T-helper 1 cell treated with Interleukin-12 subunit alpha and Interleukin-12 subunit beta and Interleukin-4 antibody, amounts not matched to agents 30 ng/mL and 1 ng/mL, for 36 hours (primary cell): ENCODE data around the gene MSRB1. TPM values are rescaled to one million over a fixed set of nuclear protein-coding genes. Genes with fewer than 3 reads are reported as not detected.

Source experiments
- intact Hi-C: fragments of 100-400 bp; cut with micrococcal nuclease; formaldehyde crosslinking; loops from one replicate; pipeline ENCODE4 v1.15.1; 2024
- total RNA-seq: library from RNA; stranded (reverse); gene quantifications from 2 replicates; pipeline ENCODE4 v1.2.3, GENCODE V29; 2022

The MSRB1 gene
- total RNA-seq, 1 donor from 2014 or later, result 24.4 TPM

DNA sequence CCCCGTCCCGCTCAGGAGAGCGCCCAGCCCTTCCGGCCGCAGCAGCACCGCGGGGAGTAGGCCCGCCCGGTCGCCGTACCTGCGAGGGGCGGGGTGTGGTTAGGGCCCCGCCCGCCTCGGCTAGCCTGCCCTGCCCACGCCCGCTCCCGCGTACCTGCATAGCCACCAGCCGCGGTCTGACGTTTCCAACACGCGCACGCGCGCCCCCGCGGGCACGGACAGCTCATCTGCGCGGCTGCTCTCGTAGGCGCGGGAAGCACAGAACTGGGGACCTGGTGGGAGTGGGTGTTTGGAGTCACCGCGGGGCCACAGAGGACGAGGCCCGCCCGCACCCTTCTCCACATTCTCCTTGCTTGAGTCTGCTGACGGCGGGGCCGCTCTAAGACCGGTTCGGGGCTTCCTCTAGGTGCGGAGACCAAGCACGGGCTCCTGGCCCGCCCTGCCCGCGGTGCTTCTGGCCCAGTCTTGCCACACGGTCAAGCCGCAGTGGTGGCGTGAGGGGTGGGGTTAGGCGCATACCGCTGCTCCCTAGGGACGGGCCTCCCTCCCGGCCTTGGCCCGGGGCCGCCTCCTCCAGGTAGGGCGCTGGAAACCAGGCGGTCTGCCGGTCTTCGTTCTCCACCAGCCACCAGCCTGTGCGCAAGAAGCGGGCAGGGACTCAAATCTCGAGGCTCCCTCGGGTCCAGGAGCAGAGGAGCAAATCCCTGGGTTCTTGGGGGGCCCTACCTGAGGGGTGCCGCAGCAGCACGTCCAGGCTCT, 36.5 kb upstream of the MSRB1 start:
- intact Hi-C loops, result no loop called here

DNA sequence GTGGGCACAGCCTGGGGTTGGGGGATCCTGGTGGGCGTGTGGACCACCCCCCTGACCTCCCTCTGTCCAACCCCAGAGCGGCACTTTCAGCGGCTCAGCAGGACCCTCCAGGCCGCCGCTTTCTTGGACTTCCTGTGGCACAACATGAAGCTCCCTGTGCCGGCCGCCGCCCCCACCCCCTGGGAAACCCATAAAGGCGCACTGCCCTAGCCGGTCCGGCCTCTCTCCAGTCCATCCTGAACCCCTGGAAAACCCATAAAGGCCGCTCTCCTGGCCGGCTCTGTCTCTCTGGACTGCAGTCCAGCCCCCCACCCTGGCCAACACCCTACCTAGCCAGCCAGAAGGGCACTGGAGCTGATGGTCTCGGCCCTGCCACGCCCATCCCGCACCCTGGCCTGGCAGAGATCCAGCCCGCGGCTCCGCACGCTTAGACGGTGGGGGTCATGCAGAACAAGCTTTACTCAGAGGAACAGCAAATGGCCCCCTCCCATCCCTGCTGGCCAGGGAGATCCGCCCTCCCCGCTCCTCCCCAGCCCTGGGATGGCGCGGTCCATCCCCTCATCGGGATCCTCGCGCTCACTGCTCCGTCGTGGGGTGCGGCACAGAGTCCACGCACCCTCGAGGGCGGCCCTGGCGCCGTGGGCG, 35.6 kb upstream of the MSRB1 start:
- intact Hi-C loops, result no loop called here

DNA sequence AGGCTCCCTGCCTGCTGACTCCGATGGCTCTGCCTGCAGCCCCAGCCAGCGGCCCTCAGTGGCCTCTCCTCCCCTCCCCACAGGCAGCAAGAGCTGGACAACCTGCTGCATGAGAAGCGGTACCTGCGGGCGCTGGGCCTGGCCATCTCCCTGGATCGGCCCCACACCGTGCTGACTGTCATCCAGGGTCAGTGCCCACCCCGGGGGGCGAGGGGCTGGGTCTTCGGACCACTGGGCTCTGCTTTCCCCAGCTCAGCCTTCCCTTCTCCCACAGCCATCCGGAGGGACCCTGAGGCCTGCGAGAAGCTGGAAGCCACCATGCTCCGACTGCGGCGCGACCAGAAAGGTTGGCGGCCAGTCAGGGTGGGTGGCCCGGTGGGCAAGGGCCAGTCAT, 34.9 kb upstream of the MSRB1 start:
- intact Hi-C loops, result no loop called here

DNA sequence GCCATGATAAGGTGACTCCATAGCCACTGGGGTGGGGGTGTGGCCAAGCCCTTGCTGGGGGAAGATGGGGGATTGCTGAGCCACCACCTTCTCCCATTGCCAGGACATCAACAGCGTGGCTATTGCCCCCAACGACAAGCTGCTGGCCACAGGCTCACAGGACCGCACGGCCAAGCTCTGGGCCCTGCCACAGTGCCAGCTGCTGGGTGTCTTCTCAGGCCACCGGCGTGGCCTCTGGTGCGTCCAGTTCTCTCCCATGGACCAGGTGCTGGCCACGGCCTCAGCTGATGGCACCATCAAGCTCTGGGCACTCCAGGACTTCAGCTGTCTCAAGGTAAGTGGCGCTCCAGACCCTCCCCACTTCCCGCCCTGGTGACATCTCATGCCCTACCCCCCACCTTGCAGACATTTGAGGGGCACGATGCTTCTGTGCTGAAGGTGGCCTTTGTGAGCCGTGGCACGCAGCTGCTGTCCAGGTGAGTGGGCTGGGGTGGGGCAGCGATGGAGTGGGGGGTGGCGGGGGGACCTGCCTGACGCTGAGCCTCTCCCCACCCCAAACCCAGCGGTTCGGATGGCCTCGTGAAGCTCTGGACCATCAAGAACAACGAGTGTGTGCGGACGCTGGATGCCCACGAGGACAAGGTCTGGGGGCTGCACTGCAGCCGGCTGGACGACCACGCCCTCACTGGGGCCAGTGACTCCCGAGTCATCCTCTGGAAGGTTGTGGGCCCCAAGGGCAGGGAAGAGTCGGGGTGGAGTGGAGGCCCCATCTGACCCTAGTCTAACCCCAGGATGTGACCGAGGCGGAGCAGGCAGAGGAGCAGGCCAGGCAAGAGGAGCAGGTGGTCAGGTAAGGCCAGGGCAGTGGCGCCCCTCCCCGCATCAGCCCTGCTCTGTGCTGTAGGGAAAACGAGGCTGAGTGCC, 34.2 kb upstream of the MSRB1 start:
- intact Hi-C loops, result no loop called here

DNA sequence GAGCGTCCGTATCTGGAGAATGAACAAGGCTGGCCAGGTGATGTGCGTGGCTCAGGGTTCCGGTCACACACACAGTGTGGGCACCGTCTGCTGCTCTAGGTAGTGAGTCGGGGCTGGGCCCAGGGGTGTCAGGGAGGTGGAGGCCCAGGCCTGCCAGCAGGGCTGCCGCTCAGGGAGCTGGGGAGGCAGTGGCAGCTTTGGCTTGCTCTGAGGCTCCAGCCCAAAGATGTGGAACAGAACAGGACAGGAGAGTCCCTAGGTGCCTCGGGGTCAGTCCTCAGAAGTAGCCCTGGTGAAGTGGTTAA, 33.2 kb upstream of the MSRB1 start:
- intact Hi-C loops, result no loop called here

DNA sequence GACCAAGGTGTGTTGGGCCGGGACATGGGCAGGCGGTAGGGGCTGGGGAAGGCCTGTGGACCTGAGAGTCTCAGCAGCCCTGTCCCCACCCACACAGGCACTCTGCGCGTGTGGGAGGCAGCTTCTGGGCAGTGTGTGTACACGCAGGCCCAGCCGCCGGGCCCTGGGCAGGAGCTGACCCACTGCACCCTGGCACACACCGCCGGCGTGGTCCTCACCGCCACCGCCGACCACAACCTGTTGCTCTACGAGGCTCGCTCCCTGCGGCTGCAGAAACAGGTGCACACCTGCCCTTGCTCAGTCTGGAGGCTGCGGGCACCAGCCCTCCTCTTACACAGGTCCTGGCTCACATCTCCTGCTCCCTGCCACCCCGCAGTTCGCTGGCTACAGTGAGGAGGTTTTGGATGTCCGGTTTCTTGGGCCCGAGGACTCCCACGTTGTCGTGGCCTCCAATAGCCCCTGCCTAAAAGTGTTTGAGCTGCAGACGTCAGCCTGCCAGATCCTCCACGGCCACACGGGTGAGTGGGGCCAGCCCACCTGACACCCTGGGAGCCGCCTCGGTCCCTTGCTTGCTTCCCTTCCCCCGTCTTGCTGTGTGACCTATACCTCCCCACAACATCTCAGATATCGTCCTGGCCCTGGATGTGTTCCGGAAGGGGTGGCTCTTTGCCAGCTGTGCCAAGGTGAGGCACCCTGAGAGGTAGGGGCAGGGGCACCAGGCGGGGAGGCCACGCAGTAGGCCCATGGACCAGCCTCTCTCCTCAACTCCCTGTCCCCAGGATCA, 32.6 kb upstream of the MSRB1 start:
- intact Hi-C loops, result no loop called here

DNA sequence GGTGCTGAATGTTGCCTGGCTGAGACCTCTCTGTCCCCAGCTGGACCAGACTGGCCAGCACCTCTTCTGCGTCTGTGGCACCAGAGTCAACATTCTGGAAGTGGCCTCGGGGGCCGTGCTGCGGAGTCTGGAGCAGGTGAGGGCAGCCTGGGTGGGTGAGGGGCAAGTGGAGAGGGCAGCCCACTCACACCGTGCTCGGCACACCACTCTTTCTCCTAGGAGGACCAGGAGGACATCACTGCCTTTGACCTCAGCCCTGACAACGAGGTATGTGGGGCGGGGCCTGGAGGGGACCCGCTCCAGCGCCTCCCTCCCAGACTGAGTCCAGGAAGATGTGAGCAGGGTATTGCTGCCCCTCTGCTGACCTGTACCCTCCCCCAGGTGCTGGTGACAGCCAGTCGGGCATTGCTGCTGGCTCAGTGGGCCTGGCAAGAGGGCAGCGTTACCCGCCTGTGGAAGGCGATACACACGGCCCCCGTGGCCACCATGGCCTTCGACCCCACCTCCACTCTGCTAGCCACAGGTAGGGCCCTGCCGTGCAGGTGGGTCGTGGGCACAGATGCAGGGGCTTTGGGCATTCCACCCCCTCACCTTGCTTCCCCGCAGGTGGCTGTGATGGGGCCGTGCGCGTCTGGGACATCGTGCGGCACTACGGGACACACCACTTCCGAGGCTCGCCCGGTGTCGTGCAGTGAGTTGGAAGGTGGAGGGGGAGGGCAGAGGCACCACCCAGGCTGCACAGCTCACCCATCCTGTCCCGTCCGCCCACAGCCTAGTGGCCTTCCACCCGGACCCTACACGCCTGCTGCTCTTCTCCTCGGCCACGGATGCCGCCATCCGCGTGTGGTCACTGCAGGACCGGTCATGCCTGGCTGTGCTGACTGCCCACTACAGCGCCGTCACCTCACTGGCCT, 31.4 kb upstream of the MSRB1 start:
- intact Hi-C loops, result no loop called here

DNA sequence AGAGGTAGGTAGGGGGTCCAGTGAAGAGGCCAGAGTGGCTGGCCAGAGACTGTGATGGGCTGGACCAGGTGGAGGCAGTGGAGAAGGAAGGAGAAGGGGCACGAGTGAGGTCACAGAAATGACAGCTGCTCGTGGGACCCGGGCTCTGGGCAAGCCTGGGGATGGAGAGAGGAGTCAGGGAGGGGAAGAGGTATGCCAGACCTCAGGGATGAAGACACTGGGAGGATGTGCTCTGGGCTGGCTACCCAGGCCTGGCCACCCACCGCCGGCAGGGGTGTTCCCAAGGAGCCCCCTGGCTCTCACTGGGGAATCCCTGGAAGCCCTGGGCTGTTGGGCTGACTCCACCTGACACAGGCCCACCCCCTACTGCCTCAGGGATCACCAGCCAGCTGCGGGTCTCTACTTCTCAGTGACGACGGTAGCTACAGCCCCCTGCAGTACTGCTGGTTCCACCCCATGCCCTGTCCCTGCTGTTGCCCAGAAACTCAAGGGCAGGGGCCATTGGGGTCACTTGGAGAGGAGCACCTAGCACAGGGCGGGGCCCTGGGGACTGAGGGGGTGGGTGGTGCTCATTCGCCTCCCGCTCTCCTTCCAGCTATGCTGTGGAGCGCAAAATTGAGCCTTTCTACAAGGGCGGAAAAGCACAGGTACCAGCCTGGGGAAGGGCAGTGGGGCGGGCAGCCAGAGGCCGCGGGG, 30.6 kb upstream of the MSRB1 start:
- intact Hi-C loops, result loop anchor here (2.0 kb wide), 1 partner anchor 15 kb away; the partner anchor contains the start of gene NDUFB10

DNA sequence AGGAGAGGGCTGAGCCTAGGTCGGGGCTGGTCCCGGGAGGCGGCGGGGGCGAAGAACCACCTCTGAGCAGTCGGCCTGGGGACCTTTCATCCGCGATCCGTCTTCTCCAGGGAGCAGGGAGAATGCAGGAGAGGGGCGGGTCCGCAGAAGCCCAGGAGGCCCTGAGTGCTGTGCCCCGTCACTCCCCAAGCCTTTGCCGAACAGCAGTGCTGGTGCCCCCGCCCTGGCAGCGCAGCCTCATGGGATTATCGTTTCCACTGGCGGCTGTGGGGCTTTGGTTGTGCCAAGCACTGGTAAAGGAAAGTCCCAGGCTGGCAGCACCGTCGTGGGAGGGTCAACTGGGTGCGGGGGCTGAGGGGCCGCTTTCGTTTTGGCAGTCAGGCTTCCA, 29.5 kb upstream of the MSRB1 start:
- intact Hi-C loops, result loop anchor here (1.0 to 2.0 kb wide), 4 partner anchors 8 to 266 kb away; partner anchors contain the start of genes GFER, MAPK8IP3, NDUFB10 and RPS2

DNA sequence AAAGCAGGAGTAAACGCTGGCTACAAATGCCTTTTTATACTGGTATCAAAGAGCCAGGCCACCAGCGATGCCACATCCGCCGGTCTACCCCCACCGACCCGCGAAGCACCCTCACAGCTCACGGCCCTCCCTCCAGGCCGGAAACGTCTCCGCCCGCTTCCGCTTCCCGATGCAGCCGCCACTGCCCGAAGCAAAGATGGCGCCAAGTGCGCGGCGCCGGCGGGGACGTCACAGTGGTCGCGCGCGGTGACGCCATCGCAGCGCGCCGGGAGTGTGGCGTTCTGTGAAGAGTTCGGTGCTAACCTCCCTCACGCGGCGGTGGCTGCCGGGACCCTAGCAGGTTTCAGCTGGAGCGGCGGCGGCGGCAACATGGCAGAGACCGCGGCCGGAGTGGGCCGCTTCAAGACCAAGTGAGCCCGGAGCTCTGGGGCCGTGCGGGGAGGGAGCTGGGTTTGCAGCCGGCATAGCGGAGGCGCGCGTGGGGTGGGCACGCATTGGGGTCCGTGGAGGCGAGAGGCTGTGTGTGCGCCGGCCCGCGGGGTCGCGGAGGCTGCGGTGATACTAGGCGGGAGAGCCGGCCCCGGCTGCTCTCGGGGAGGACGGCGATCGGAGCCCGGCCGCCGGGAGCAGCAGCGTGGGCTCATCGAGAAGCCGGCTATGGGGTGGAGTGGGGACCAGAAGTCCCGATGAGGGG, 28.9 kb upstream of the MSRB1 start, which contains the start of gene TBL3:
Gene TBL3 (plus strand): TSS at position 258 of the 694 bp plus-strand sequence. CDS start 112 bp downstream, at position 370.
- intact Hi-C loops, result loop anchor here (1.0 to 2.0 kb wide), 6 partner anchors 8 to 551 kb away; partner anchors contain the start of genes GFER, MAPK8IP3, MSRB1 and NDUFB10

DNA sequence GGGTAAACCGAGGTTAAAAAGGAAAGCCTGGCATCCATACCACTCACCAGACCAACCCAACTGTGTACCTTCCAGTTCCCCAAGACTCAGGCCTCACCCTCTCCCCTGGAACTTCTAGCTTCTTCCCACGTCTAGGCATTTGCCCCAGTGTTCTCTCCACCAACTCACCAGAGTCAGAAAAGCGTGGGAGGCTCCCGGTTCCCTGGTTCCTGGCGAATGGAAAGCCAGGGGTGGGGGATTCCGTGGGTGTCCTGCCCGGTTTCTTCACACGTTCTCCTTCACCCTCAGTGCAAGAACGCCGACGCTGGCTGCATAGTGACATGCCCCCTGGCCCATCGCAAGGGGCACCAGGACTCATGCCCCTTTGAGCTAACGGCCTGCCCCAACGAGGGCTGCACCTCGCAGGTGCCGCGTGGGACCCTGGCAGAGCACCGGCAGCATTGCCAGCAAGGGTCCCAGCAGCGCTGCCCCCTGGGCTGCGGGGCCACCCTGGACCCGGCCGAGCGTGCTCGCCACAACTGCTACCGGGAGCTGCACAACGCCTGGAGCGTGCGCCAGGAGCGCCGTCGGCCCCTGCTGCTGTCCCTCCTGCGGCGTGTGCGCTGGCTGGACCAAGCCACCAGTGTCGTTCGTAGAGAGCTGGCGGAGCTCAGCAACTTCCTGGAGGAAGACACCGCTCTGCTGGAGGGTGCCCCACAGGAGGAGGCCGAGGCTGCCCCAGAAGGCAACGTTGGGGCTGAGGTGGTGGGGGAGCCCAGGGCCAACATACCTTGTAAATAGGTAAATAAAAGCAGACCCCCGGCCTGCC, 25.4 kb upstream of the MSRB1 start:
- intact Hi-C loops, result loop anchor here (10.0 kb wide), 1 partner anchor 354 kb away; the partner anchor contains the start of genes CRAMP1 and IFT140

DNA sequence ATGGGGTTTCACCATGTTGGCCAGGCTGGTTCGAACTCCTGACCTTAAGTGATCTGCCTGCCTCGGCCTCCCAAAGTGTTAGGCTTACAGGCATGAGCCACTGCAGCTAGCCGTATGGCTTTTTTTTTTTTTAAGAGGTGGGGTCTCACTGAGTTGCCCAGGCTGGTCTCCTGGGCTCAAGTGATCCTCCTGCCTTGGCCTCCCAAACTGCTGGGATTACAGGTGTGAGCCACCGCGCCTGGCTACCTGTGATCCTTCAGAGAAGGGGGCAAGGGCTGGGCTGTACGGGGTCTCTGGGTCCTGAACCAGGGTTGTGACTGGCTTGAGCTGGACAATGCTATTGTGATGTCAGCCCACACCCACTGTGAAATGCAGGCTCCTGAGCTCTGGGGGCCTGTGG, 23.5 kb upstream of the MSRB1 start, which contains the start of gene RNF151:
Gene RNF151 (plus strand): TSS at position 397 of the 400 bp plus-strand sequence. CDS start 26 bp downstream, outside the sequence.
- intact Hi-C loops, result loop anchor here (10.0 kb wide), 1 partner anchor 352 kb away; the partner anchor contains the start of genes CRAMP1 and IFT140

DNA sequence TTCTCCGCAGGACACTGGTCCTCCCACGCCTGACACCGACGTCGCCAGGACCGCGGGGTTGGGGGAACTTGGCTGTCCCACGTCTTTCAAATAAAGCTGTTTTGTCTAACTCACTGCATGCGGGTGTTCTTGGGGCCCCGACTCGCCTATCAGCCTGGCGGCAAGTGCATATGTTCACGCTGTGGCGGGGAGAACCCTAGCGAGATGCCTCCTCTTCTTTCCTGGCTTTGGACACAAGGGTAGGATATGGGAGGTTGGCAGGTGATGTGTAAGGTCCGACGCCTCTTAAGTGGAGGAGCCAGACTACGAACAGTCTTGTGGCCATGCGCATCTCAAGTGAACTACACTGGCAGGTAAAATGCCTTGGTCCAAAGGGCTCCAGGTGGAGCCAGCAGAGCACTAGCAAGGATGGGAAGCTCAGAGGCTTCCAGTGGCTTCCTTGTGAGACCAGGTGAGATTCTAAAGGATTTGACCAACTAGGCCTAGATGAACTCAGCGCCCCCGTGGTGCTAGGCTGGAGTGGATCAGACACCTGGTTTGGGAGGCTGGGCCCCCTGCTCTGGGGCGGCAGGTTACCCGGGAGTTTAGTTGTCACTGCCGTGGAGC, 22.5 kb upstream of the MSRB1 start:
- intact Hi-C loops, result loop anchor here (1.0 to 10.0 kb wide), 5 partner anchors 43 to 351 kb away; partner anchors contain the start of genes CRAMP1, IFT140, MLST8 and NTHL1

DNA sequence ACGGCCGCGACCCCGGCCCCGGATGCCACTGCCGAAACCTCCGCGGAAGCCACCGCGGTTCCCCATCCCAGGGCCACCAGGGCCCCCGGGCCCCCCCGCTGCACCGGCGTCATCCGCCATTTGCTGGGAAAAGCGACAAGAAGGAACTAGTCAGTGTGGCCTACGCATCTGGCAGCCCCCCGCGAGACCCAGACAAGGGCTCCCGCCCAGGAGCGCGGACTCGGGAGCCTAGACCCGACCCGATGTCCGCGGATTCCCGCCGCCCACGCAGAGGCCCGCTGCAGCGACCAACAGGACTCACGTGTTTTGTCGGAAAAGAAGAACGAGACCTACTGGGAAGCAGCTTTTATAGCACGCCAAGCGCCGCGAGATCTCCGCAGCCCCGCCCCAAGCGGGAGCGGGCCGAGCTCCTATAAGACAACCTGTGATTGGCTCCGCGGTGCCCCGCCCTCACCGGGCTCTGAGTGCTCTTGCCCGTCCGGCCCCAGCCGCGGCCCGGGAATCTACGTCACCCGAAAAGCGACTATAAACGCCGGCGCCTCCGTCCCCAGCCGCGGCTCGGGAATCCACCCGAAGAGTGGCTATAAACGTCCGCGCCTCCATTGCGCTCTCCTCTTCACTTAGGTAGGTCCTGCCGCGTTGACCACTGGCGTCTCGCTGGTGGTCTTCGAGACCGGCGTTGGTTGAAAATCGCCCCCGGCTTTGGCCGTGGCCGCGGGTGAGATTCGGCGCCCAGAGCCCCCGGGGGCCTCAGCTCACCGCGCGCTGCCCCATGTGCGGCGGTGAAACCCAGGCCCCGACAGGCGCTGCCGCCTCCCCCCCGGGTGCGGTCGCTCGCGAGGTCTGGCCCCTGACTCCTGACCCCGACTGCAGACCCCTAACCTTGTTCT, 21.8 kb upstream of the MSRB1 start, which contains the start of gene RPS2:
Gene RPS2 (minus strand): TSS at position 321 of the 890 bp plus-strand sequence. CDS start 201 bp downstream, at position 120.
- intact Hi-C loops, result loop anchor here (1.0 to 10.0 kb wide), 9 partner anchors 8 to 350 kb away; partner anchors contain the start of genes CRAMP1, IFT140, MLST8 and MSRB1

DNA sequence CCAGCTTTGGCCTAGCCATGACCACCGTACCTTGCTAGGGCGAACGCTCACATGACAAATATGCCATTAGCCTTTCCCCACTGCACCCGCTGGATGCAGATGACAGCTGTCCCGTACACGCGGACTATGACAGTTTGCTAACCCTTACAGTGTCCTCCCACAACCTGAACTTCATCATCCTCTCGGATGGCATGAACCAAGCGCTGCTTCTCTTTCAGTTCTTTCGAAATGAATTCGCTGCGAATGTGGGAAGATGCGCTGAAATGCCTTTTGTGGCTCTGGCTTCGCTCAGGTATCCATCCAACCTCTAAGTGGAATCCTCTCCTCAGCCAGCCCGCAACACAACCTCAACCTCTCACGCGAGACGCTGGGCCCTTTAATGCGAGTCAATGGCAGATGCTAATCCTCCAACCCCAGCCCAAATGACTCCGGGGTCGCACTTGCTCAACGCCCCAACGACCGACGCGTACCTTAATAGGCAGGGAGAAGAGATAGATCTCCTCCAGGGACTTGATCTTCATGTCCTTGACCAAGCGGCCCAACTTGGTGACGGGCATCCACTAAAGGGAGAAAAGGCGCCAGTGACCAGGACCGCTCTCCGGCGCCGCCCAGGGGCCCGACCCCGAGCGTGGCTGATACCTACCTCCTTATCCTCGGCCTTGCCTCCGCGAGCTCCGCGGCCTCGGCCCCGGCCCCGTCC, 21.0 kb upstream of the MSRB1 start:
- intact Hi-C loops, result loop anchor here (1.0 to 10.0 kb wide), 8 partner anchors 8 to 349 kb away; partner anchors contain the start of genes CRAMP1, IFT140, MSRB1 and NTHL1
